Transverse colon (tissue), 4 donors: ENCODE results near the gene TACC2. TPM values are rescaled to one million over a fixed set of nuclear protein-coding genes. Genes with fewer than 3 reads are reported as not detected.

Experiments used
- DNase-seq: peaks from one replicate; pipeline ENCODE4 v3.0.0-alpha.2; 2019
- H3K27ac ChIP-seq, 4 donors: fragments of 200-600 bp; sonication (generic); 2 replicates each; pipeline ENCODE4 v1.5.1; 2016 to 2018; ENCODE audit warnings: inconsistent platforms in 4 of 4
- H3K27me3 ChIP-seq: fragments of 200-600 bp; sonication (generic); 2 replicates; pipeline ENCODE4 v1.5.1; 2017; ENCODE audit warnings: inconsistent platforms
- H3K36me3 ChIP-seq, 4 donors: fragments of 200-600 bp; sonication (generic); 2 replicates each; pipeline ENCODE4 v1.5.1; 2017 to 2019; ENCODE audit warnings: inconsistent platforms in 4 of 4
- H3K4me1 ChIP-seq, 4 donors: fragments of 200-600 bp; sonication (generic); 2 replicates each; pipeline ENCODE4 v1.5.1; 2017 to 2020; ENCODE audit warnings: inconsistent platforms in 4 of 4
- H3K4me3 ChIP-seq, 4 donors: fragments of 200-600 bp; sonication (generic); 1 replicate in 1 of 4; 2 replicates in 3 of 4; pipeline versions ENCODE4 v1.5.1 to v1.6.1; 2017 to 2019; ENCODE audit warnings: inconsistent platforms in 4 of 4
- H3K9me3 ChIP-seq, 2 donors: fragments of 200-600 bp; sonication (generic); 2 replicates each; pipeline ENCODE4 v1.5.1; 2017 to 2019; ENCODE audit warnings: inconsistent platforms in 2 of 2
- CTCF ChIP-seq, 5 experiments: fragments of 200-600 bp in 3 of 5; fragments of 450-650 bp in 2 of 5; sonication (generic) in 3 of 5; IDR thresholded peaks; 1 replicate in 2 of 5; 2 replicates in 3 of 5; pipeline ENCODE4 v1.5.1; 2016 to 2017; ENCODE audit warnings: antibody characterized with exemption in 5 of 5, inconsistent platforms in 3 of 5, mild to moderate bottlenecking in 2 of 5, moderate library complexity in 1 of 5
- EP300 ChIP-seq: sonication (generic); formaldehyde crosslinking; IDR thresholded peaks from one replicate; pipeline ENCODE4 v1.6.1; 2017; ENCODE audit warnings: antibody characterized with exemption, low read depth
- POLR2A ChIP-seq: fragments of 450-650 bp; IDR thresholded peaks from one replicate; pipeline ENCODE4 v1.6.1; 2016; ENCODE audit warnings: antibody characterized with exemption, mild to moderate bottlenecking, moderate library complexity
- POLR2AphosphoS5 ChIP-seq, 3 donors: sonication (generic); formaldehyde crosslinking; IDR thresholded peaks; one replicate each; pipeline ENCODE4 v1.6.1; 2016; ENCODE audit warnings: antibody characterized with exemption in 3 of 3
- WGBS, 2 donors: methylation state at CpG; one replicate each; pipeline ENCODE4 v1.1.5; 2018; ENCODE audit warnings: low coverage in 1 of 2; 5-methylcytosine and 5-hydroxymethylcytosine counted together
- in situ Hi-C, 4 donors: fragments of 200-750 bp; cut with MboI; loops; one replicate each; pipeline versions ENCODE4 v1.15.0 to v1.15.1; 2017; ENCODE audit warnings: low sequenced_read_pairs in 3 of 4, low pct_ligation_motif_present in 1 of 4, low pct_unique_long_range_greater_than_20kb in 1 of 4
- intact Hi-C: fragments of 100-400 bp; cut with DNase I; formaldehyde crosslinking; loops from one replicate; pipeline ENCODE4 v1.15.1; 2023; ENCODE audit warnings: low total_unique reads
- total RNA-seq, 4 donors: library from RNA; depleted of rRNA; stranded (reverse); fragments of >200 nt; gene quantifications; one replicate each; pipeline ENCODE4 v1.1.0, GENCODE V29; 2016

Gene TACC2
- total RNA-seq, 4 donors from 2014 or later: 65.9 to 178 (median 101) TPM

DNA sequence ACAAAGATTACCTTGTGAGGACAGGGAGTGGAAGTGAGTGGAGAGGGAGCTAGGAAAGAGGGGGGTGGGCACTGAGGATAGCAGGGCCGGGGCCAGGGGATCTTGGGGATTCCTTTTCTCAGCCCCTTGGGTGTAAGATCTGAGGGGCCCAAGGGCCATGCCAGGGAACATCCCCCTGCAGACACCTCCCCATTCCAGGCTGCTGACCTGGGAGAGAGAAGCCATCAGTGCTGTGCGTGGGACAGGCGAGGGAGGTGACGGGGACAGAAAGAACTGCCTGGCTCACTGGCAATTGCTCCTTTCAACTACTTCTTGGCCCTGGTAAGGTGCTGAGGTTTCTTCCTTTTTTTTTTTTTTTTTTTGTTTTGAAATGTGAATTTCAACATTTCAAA, 270.1 kb downstream of the TACC2 start:
- TF ChIP-seq POLR2AphosphoS5 (IDR thresholded peaks at IDR 0.05): no peak
- no peak for TF ChIP-seq POLR2A
- TF ChIP-seq EP300: no peak
- TF ChIP-seq CTCF (IDR thresholded peaks at IDR 0.05): no peak
- no peaks in the 10 kb centered on the region for H3K36me3 ChIP-seq
- peaks cover 0 to 20% of the 10 kb centered on the region in 2 donors for H3K9me3 ChIP-seq
- WGBS, 2 donors: 83 to 90% methylated on average over 2 to 4 of the region's 4 CpGs
- no peaks in the 10 kb centered on the region for H3K27me3 ChIP-seq
- in situ Hi-C loops (no loop called here), intact Hi-C loops (no loop called here)
- no peak overlapping the region for H3K27ac ChIP-seq
- DNase-seq: no peak
- peaks cover 0 to 6% (median 3%) of the 10 kb centered on the region in 4 donors for H3K4me1 ChIP-seq
- H3K4me3 ChIP-seq: no peak overlapping the region

DNA sequence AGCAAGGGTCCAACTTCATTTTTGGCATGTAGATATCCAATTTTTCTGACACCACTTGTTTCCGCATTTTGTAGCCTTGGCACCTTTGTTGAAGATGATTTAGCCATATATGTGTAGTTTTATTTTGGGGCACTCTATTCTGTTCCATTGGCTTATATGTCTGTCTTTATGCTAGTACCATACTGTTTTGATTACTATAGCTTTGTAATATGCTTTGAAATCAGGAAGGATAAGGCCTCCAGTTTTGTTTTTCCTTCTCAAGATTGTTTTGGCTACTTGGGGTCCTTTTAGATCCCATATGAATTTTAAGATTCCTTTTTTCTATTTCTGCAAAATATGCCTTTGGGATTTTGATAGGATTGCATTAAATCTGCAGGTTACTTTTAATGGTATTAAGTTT, 272.6 kb downstream of the TACC2 start:
- WGBS, 2 donors: 88 to 93% methylated on average over 1 of the region's 1 CpG

DNA sequence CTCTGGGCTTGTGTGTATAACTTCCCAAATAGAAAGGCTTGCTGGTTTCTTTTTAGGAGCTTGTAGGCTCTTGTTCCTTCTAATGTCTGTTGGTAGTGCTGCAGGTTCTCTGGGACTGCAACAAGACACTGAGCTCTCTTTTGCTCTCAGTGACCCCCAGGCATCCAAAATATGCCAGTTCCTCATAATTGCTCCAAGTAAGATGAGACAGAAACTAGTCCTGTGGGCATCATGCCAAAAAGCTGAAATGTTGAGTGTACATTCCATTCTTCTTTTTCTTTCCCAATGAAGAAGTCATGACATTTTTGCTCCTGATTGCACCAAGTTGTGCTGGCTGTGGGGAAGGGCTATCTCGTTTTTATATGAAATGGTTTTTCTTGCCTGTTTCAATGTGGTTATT, 275.0 kb downstream of the TACC2 start:
- peak overlapping the region in 2 of 4 donors; percentile 14 to 29 for H3K27ac ChIP-seq
- H3K4me1 ChIP-seq: peaks cover 0 to 21% (median 10%) of the 10 kb centered on the region in 4 donors
- peaks cover 0 to 20% of the 10 kb centered on the region in 2 donors for H3K9me3 ChIP-seq
- TF ChIP-seq CTCF (IDR thresholded peaks at IDR 0.05) (no peak), POLR2AphosphoS5 (IDR thresholded peaks at IDR 0.05) (no peak), POLR2A (no peak), EP300 (no peak)
- no peak for DNase-seq
- intact Hi-C loops: no loop called here
- WGBS, 2 donors: 42% methylated on average over 1 of the region's 1 CpG; no CpG with 5 or more reads in 1 of the 2 donors
- H3K27me3 ChIP-seq: no peaks in the 10 kb centered on the region
- in situ Hi-C loops: no loop called here
- H3K36me3 ChIP-seq: no peaks in the 10 kb centered on the region
- no peak overlapping the region for H3K4me3 ChIP-seq

More for the DNA sequence above, 272.6 kb downstream of the TACC2 start:
- DNase-seq: no peak
- Histone ChIP-seq H3K9me3 (peaks cover 0 to 20% of the 10 kb centered on the region in 2 donors), H3K4me3 (no peak overlapping the region), H3K4me1 (peaks cover 0 to 17% (median 10%) of the 10 kb centered on the region in 4 donors), H3K27ac (no peak overlapping the region), H3K36me3 (no peaks in the 10 kb centered on the region), H3K27me3 (no peaks in the 10 kb centered on the region)
- in situ Hi-C loops: no loop called here
- TF ChIP-seq POLR2A (no peak), EP300 (no peak), POLR2AphosphoS5 (IDR thresholded peaks at IDR 0.05) (no peak), CTCF (IDR thresholded peaks at IDR 0.05) (no peak)
- intact Hi-C loops: no loop called here

- H3K27ac ChIP-seq: peak overlapping the region in 3 of 4 donors; percentile 2 to 29 (median 14)
- H3K9me3 ChIP-seq: peaks cover 0 to 20% of the 10 kb centered on the region in 2 donors
- H3K4me3 ChIP-seq: no peak overlapping the region
- intact Hi-C loops: no loop called here
- no peaks in the 10 kb centered on the region for H3K27me3 ChIP-seq
- in situ Hi-C loops: no loop called here
- TF ChIP-seq EP300: no peak
- no peak for TF ChIP-seq POLR2A
- TF ChIP-seq POLR2AphosphoS5 (IDR thresholded peaks at IDR 0.05): no peak
- TF ChIP-seq CTCF (IDR thresholded peaks at IDR 0.05): no peak
- no peaks in the 10 kb centered on the region for H3K36me3 ChIP-seq
- 52 to 88% methylated on average over 1 of the region's 1 CpG for WGBS, 2 donors
- peaks cover 0 to 21% (median 10%) of the 10 kb centered on the region in 4 donors for H3K4me1 ChIP-seq
- DNase-seq: no peak
Observed at GRCh38 chr10:122264436-122264835, 275.5 kb downstream of the TACC2 start.
